GM21786 (cell line): ENCODE measurements around the gene FFAR1.
"Not testable (repeated sequence)": the region's sequence is repeated elsewhere in the genome, so short reads cannot be mapped to it uniquely, and the experiment has no call there.

Experiments
- ATAC-seq: cut with Tn5 transposase; IDR thresholded peaks from one replicate; pipeline ENCODE4 v1.9.1; 2021; ENCODE audit not compliant: unreplicated experiment

The FFAR1 gene

DNA sequence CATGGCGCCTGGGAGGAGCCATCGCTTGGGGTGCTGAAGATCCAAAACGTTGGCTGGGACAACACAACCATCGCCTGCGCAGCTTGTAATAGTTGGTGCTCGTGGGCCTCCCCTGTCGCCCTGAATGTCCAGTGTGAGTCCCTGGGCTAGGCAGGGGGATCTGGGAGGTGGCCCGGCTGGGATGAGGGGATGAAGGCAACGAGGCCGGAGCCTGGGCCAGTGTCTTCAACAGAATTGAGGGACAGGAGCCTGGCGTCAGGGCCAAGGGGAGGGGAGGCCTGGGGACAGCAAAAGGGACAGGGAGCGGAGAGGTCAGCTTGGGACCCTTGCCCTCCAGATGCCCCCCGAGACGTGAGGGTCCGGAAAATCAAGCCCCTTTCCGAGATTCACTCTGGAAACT is 6.7 kb upstream of the FFAR1 start:
- ATAC-seq, result no peak

DNA sequence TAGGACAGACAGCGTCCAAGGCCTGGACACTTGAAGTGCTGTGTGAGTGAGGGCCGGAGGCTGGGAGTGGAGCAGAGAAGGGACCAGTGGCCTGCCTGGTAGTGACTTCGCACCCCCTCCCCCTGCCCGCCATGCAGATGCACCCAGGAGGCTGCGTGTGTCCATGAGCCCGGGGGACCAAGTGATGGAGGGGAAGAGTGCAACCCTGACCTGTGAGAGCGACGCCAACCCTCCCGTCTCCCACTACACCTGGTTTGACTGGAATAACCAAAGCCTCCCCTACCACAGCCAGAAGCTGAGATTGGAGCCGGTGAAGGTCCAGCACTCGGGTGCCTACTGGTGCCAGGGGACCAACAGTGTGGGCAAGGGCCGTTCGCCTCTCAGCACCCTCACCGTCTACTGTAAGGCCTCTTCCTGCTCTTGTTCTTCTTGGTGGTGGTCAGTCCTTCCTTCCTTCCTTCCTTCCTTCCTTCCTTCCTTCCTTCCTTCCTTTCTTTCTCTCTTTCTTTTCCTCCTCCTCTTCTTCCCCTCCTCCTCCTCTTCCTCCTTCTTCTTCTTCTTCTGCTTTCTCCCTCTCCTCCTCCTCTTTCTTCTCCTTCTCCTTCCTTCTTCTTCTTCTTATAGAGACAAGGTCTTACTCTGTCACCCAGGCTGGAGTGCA is 6.0 kb upstream of the FFAR1 start:
- ATAC-seq, result no peak

DNA sequence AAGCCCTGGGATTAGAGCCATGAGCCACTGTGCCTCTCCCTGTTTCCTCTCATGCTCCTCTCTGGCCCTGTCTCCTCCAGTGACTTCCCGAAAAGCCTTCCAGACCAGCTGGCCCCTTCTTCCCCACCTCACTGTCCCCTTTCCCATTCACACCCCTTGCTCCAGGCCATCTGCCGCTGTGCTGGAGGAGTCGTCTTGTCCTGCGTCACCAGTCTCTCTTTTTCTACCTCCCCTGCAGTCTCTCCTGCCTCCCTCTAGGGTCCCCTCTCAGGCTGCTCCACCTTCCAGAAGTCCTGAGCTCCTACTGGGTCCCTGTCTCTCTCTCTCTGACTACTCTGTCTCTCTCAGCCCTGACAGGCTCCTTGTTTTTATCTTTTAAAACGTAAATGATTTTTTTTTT is 5.3 kb upstream of the FFAR1 start:
- ATAC-seq, result no peak

DNA sequence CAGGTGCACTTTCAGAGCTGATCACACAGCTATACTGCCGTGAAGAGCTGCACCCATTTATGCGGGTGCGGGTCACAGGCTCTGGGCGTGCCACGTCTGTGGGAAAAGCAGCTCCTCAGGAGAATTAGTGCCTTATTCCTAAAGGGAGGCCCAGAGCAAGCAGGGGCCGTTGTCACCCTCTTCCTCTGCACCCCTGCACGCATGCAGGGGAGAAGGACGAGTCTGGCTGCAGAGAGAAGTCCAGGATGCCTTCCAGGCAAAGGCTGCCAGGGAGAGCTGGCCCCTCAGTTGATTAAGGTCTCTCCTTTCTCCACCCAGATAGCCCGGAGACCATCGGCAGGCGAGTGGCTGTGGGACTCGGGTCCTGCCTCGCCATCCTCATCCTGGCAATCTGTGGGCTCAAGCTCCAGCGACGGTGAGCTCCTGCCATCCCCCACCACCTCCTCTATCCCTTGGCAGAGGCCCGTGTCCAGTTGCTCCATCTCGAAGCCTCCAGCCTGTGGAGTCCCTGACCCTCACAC is 3.1 kb upstream of the FFAR1 start:
- no peak for ATAC-seq

DNA sequence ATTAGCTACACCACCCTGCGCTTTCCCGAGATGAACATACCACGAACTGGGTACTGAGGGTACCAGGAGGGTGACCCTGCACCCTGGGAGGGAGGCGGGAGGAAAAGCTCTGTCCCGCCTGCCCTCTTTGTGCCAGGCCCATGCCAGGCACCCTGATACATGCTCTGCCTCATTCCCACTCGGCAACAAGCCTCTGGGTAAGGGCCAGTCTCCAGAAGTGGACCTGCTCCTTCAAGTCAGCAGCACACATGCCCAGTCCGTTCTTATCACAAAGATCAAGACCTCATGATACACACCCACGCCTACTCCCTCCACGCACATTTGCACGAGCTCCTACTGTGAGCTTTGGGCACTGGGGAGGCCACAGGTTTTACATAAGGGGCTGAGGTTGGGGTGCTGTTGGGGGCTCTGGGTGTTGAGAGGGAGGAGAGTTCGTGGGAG is 2.0 kb upstream of the FFAR1 start:
- ATAC-seq, result no peak

DNA sequence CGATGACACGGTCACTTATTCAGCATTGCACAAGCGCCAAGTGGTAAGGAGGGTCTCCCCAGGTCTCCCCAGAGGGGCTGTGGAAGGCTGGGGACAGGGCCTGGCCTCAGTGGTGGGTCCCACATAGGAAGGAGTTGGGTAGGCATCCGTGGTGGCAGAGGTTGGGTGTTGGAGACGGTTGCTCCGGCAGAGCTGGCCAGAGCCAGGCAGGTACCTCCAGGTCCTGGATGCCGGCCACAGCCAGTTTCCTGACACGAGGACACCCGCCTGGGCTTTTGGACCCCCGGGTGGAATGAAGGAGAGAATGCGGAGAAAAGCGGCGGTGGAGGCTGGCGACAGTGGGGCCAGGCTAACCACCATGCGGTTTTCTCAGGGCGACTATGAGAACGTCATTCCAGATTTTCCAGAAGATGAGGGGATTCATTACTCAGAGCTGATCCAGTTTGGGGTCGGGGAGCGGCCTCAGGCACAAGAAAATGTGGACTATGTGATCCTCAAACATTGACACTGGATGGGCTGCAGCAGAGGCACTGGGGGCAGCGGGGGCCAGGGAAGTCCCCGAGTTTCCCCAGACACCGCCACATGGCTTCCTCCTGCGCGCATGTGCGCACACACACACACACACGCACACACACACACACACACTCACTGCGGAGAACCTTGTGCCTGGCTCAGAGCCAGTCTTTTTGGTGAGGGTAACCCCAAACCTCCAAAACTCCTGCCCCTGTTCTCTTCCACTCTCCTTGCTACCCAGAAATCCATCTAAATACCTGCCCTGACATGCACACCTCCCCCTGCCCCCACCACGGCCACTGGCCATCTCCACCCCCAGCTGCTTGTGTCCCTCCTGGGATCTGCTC is 1.3 kb upstream of the FFAR1 start:
- no peak for ATAC-seq

DNA sequence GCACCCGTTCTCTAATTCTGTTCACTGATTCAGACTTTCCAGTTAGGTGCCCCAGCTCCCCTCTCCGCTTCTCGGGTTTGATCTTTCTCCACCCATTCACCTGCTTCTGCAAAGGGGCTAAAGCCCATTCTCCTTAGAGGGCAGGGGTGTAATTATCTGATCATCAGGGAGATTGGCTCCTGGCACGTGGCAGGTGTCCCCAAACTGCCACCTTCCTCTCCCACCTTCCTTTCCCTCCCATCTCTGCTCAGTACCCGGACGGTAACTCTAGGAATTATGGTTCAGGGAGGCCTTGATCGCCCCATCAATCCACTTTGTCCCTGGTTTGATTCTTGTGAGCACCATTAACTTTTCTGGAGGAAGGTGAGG is 212 bp downstream of the FFAR1 start:
- no peak for ATAC-seq

DNA sequence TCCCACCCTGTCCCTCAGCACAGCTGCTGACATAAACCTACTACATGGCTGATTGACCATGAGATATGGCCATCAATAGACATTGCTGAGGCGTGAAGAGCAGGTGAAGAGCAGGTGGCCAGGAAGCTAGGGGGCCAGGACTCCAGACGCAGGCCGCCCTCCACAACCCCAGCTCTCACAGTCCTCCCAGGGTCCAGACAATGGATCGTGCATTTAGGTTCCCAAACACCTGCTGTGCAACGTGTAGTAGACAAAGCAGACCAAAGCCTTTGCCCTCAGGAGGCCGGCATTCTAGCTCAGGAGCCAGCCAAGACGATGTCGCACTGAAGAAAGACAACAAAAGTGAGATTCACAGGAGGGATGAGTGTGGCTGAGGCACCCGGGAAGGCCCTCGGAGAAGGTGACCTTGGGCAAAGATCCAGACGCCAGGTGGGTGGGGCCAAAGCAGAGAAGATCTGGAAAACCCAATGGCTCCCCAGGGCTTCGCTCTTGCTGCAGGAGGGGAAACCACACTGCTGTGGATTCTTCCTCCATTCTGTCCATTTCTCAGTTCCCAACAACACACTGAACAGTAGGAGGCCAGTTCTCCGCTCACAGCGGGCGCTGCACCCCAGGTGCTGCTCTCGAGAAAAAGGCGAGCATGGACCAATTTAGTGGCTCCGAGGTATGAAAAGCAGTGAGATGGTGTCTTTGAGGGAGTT is 1.4 kb downstream of the FFAR1 start:
- ATAC-seq, result no peak

DNA sequence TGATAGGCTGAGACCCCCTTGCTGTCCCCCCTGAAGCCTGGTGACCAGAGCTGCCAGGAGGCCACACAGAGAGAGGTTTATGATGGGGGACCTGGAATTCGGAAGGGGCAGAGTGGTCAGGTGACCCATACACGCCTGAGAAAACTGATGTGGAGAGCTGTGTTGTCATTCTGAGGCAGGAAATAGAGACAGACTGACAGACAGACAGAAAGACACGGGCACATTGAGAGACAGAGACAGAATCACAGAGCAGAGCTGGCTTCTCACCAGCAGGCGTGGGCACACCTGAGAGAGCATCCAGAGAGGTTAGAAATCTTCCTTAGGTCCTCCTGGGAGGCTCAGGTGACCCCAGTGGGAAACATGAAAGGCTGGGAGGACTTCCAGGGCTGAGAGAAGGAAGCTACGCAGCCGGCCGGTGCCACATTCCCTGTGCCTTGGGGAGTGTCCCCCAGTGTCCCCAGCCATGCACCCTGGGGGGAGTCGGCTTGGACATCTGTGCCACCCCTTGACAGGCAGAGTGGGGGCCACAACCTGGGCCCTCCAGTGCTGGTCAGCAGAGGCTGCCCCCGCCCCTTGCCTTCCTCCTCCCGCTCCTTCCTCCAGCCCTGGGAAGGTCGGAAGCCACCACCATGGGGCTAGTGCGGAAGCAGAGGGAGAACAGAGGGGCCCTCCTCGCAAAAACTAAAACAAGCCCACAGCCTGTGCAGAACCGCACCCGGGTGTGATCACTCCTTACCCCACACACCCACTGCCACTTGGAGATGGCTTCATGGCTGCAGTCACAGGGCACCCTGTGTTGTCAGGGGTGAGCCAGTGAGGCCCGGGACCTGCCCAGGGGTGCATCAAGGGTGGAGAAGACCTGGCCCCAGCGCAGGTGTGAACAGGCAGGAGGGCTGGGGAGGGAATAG is 2.2 kb downstream of the FFAR1 start:
- ATAC-seq, result no peak

DNA sequence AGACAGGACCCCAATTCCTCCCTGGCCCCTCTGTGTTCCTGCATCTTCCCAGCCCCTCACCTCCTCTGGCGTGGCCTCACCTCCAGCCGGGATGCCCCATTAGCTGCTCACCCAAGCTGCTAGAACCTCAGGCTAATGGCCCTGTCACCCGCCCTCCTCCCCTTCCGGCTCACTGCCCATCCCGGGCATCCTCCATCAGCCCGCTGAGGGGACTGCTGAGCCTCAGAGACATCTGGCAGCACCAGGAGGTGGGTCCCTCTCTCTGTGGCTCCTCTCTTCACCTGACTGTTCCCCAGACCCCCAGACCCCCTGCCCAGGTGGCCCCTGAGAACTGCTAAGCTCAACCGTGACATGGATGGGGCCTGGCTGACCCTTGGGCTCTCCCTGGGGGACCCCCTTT is 2.9 kb downstream of the FFAR1 start:
- ATAC-seq, result no peak

DNA sequence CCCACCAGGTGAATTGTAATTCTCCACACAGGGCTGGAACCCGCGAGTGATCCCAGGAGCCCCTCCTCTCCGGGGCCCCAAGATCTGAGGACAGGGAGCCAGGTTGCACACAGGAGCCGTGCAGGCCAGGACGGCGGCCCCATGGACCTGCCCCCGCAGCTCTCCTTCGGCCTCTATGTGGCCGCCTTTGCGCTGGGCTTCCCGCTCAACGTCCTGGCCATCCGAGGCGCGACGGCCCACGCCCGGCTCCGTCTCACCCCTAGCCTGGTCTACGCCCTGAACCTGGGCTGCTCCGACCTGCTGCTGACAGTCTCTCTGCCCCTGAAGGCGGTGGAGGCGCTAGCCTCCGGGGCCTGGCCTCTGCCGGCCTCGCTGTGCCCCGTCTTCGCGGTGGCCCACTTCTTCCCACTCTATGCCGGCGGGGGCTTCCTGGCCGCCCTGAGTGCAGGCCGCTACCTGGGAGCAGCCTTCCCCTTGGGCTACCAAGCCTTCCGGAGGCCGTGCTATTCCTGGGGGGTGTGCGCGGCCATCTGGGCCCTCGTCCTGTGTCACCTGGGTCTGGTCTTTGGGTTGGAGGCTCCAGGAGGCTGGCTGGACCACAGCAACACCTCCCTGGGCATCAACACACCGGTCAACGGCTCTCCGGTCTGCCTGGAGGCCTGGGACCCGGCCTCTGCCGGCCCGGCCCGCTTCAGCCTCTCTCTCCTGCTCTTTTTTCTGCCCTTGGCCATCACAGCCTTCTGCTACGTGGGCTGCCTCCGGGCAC is 3.9 kb downstream of the FFAR1 start:
- no peak for ATAC-seq

DNA sequence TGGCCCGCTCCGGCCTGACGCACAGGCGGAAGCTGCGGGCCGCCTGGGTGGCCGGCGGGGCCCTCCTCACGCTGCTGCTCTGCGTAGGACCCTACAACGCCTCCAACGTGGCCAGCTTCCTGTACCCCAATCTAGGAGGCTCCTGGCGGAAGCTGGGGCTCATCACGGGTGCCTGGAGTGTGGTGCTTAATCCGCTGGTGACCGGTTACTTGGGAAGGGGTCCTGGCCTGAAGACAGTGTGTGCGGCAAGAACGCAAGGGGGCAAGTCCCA is 4.4 kb downstream of the FFAR1 start:
- ATAC-seq, result no peak

DNA sequence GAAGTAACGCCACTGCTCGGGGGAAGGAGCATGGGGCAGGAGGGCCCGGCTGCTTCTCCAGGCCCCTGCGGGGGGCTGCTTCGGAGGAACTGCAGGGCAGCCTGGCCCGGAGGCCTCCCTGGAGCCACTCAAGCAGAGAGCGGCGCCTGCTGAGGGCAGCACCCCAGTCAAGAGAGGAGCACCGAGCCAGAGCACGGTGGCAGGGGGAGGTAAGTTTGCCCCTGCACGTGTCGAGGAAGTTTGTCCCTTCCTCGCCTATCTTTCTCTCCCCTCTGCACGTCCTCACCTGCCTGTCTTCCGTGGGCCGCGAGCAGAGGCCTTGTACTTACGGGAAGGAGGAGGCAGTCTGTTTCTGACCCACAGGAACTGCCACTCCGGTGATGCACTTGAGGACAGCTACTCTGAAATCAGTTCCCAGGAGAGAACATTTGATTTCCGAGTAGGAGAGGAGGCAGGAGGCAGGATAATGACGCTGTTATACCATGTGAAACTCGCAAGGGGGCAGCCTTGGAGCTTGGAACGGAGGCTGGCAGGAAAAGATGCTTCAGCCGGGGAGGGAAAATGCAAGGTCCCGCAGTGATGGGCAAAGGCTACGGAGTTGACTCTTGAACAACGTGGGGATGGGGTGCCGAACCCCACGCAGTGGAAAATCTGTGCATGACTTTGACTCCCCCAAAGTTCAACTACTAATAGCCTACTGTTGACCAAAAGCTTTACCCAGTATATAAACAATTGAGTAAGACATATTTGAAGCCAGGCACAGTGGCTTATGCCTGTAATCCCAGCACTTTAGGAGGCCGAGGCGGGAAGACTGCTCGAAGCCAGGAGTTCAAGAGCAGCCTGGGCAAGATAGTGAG is 5.0 kb downstream of the FFAR1 start:
- no peak for ATAC-seq

DNA sequence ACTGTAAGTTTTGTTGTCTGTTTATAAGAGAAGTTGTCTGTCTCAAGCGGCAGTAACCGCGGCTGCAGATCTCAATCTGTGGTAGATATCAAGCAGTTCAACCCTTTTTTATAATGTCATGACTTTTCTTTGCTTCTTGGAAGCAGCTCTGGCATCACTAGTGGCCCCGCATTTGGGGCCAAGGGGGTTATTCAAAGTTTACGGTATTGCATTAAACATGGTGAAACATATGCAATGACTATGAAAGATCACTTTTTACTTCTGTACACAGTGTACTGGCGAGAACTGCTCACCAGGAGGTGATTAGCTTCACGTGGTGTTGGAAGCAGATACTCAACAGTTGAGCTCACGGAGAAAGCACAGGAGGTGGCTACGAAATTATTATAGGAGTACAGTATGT is 5.9 kb downstream of the FFAR1 start:
- ATAC-seq, result no peak

DNA sequence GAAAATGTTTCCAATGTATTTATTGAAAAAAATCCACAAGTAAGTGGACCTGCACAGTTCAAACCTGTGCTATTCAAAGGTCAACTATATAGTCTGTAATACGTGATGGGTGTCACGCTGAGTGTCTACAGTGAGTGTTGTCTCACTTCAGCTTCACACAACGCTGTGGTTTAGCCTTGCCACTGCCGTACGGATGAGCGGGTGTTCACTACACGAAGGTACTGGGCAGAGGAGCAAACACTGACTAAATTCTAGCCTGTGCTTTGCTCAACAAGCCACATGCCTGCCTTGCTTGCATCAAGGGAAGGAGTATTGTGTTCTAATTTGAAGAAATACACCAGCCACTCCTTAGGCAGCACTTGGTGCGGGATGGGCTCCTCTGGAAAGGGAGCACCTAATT is 7.2 kb downstream of the FFAR1 start:
- ATAC-seq, result no peak

DNA sequence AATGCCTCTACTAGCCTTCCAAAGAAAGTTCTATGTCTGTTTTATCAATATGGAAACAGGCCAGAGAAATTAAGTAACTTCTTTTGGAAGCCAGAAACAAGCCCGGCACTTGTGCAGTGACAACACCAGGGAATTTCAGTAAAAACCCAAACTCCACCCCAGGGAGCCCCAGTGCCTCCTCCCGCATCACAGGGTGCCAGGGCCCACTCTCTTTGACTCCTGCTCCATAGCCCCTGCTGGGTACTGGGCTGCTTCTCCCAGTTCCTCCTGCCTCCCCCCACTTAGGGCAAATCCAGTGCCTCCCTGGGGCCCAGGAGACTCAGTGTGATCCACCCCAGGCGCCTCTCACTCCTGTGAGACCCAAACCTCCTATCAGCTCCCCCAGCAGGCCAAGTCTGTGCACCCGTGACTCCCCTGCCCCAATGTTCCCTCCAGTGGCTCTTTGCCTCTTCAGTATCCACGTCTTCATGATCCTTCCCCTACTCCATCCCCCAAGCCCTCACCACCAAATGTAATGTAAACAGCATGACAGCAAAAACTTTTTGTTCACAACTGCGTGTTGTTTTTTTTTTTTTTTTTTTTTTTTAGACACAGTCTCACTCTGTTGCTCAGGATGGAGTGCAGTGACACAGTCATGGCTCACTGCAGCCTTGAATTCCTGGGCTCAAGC is 8.2 kb downstream of the FFAR1 start:
- ATAC-seq, result no peak

DNA sequence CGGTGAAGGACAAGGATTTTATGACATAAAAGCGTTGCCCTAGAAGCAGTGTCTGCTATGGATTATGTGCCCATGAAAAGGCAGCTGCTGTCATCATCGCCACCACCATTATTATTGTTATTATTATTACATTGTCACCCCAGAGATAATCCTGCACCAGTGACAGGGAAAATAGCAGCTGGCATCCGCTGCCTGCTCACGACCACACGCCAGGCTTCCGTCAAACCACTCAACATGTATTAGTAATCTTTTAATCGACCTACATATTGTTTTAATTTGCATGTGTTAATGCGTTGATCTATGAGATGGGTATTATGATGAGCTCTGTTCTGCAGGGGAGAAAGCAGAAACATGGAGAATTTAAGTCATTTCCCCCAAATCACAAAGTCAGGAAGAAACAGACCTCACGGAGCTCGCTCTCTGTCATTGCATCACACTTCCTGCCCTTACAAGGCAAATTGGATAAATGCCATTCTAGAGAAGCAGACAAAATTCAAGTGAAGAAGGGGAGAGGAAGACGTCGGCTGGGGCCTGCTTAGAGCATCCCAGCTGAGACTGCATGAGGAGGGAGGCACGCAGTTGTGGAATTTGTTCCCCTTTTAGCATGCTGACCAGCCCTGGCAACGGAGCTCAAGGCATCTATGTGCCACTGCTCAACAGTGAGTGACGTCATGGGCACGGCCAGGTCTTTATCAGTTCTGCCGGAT is 10.3 kb downstream of the FFAR1 start, which contains the start of gene FFAR3:
Gene FFAR3 (plus strand): TSS at position 594 of the 707 bp plus-strand sequence. CDS start 431 bp downstream, outside the sequence.
- ATAC-seq, result no peak

DNA sequence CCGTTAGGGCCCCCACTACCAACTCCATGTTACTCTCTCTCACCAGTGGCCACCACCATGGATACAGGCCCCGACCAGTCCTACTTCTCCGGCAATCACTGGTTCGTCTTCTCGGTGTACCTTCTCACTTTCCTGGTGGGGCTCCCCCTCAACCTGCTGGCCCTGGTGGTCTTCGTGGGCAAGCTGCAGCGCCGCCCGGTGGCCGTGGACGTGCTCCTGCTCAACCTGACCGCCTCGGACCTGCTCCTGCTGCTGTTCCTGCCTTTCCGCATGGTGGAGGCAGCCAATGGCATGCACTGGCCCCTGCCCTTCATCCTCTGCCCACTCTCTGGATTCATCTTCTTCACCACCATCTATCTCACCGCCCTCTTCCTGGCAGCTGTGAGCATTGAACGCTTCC is 11.1 kb downstream of the FFAR1 start:
- not testable (repeated sequence) for ATAC-seq
